ENCODE data around the gene CFAP74.
"Not testable (repeated sequence)": the region's sequence is repeated elsewhere in the genome, so short reads cannot be mapped to it uniquely, and the experiment has no call there.

Gene CFAP74

DNA sequence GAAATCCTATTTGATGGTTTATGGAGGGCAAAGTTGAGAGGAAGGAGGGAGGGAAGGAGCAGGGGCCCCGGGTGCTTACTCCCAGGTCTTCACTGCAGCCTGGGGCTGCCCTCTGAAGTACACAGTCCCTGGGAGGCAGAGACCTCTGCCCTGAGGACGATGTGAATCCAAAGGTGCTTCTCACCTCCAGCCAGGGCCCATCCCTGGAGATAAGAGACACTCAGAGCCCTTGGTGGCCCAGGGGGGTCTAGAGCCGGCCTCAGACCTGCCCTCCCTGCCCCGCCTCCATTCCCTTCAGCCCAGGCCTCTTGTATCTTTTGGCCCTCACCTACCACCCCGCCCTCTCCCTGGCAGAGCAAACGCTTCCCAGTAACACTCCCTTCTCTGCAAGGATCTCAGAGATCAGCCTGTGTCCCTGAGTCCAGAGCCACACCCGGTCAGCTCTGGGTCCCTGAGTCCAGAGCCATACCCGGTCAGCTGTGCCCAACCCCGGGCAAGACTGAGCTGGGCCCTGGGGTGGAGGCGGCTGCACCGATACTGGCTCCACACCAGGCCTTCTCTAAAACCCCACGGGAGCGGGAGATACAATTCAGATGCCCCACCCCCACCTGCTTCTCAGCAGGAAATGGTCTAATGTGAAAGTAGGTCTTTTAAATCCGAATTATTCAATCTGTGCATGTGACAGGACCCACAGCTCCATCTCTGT is 109.1 kb downstream of the CFAP74 start:
- DNase-seq (ENCODE audit: low read depth), result no peak

DNA sequence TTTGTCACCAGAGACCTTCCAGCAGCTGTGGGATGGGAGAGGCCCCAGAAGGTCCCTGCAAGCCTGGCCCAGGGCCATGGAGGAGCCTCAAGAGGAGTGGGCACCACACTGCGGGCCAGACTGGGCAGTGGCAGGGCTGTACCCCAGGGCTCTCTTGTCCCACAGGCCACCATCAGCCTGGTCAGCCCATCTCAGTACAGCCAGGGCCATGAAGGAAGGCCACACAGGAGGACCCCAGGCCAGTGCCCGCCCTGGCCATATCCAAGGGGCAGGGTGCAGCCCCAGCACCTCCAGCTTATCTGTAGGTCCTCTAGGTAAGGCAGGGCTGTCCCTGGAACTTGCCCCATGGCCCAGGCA is 109.6 kb downstream of the CFAP74 start:
- no peak for DNase-seq (ENCODE audit: low read depth)

DNA sequence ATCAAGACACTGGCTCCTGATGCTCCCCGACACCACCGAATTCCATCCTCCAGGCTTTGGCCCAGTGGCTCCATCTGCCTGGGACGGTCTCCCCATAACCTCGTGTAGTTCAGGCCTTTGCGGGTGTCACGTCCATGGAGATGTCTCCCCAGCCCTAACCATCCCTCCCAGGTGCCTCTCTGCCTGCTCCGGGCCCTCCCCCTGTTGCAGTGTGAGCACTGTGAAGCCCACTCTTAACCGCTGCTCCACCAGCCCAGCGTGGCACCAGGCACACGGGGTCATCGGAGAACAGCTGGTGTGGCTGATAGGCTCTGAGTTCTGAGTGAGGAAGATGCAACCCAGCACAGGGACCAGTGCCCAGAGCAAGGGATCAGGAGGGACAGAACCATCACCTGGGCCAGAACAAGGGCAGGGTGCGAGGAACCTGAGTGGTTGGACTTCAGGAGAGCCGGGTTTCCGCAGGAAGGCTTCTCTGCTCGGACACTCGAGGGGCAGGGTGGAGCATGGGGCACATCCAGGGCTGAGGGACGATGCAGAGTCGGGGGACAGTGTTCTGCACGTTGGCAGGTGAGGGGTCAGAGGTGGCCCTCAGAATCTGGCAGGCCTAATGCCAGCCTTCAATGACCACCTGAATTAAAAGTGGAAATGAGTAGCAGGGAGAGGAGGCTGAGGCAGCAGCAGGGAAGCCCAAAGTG is 110.1 kb downstream of the CFAP74 start:
- no peak for DNase-seq (ENCODE audit: low read depth)

DNA sequence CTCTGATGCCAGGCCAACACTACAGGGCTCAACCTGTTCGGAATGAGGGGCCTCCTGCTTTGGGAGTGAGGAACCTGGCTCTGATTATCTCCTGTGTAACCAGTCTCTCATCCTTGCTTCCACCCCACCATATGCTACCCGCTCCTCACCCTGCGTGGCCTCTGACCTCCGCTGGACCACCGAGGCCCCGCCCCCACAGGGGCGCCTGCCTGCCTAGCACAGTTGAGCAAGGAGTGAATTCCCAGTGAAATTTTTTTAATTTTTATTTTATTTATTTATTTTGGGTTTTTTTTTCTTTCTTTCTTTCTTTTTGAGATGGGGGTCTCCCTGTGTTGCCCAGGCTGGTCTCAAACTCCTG is 110.8 kb downstream of the CFAP74 start:
- DNase-seq (ENCODE audit: low read depth), result no peak

DNA sequence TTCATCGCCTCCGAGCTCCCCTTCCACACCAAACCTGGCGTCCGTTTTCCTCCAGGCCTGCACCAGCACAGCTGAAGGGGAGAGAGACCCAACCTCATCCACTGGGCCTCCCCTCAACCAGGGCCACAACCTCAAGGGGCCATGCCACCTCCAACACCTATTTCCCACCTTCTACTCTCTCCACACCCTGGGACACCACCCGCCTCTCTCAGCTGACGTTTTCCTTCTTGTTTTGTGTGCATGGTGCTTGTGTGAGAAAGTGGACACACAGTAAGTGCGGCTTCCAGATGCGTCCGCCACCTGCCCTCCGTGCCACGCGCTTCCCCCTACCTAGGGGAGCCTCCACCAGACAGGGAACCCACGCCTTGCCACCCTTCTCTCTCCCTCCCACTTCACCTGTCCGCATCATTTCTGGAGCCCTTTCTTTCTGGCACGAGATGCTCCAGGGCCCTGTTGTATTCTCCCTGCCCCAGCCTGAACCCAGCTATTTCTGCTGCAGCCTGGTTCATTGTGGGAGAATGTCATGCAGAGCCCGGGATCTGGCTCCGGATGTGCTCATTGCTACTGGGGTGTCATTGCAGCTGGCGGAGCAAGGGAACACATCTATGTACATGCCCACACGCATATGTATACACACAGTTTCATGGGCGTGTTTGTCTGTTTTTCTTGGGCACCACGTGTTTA is 111.4 kb downstream of the CFAP74 start:
- no peak for DNase-seq (ENCODE audit: low read depth)

DNA sequence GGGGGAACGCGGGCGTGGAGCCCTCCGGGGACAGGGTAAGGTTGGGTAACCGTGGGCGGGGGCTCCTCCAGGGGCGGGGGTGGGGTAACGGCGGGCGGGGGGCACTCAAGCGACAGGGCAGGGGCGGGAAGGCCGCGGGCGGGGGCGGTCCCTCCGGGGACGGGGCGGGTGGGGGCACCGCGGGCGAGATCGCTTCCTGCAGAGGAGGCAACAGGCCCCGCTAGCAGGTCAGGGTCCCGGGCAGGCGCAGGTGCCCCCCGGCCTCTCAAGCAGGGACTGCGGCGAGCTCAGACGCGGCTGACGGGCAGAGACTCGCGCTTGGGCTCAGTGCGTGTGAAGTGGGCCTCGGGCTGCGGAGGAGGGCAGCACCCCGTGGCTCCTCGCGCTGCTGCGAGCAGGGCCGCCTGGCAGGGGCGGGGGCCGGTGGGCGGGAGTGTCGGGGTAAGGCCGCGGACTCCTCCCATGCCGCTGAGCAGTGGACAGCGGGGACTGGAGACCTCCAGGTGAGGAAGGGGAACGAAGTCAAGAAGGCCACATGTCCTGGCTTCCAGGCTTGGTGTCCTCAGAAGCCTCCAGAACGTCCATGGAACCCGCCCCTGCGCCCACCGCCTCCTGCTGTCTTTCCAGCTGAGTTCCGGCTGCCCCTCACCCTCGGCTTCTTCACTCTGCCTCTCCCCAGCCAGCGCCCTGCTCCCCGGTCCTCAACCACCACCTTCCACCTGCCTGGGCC is 112.1 kb downstream of the CFAP74 start:
- DNase-seq (ENCODE audit: low read depth), result peak; percentile 69

DNA sequence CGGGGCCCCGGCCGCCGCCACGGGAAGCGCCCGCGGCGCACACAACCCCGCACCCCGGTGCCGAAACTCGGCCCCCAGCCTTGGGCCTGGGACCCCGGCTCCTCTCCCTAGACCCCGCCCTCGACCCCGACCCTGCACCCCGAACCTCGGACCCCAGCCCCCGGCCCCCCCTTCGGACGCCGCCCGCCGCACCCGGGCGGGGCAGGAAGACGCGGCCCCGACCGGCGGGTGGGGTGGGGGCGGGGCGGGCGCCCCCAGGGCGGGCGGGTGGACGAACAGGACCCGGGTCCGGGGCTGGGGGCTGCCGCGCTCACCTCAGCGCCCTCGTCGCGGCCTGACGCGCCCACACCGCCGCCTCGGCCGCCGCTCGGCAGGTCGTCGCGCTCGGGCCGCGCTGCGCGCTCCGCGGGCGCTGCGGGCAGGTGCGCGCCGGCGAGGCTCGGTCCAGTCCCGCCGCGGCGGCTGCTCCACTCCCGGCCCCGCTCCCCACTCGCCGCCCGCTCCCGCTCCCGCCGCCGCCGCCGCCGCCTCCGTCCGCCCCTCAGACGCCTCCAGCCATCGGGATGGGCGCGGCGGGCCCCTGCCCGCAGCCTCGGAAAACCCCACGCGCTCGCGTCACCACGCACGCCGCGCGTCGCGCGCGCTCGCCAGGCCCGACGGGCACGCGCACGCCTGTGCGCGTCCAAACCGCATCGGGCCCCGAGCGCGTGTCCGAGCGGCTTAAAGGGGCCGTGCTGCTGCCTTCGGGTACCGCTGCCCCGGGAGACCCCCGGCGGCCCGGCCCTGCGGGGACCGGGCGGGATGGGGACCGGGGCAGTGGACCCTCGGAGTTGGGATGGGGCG is 112.9 kb downstream of the CFAP74 start, which contains the start of gene GNB1:
Gene GNB1 (minus strand): TSS at position 582 of the 843 bp plus-strand sequence. CDS start 65,634 bp downstream, outside the sequence.
- peak; percentile 86 for DNase-seq (ENCODE audit: low read depth)

DNA sequence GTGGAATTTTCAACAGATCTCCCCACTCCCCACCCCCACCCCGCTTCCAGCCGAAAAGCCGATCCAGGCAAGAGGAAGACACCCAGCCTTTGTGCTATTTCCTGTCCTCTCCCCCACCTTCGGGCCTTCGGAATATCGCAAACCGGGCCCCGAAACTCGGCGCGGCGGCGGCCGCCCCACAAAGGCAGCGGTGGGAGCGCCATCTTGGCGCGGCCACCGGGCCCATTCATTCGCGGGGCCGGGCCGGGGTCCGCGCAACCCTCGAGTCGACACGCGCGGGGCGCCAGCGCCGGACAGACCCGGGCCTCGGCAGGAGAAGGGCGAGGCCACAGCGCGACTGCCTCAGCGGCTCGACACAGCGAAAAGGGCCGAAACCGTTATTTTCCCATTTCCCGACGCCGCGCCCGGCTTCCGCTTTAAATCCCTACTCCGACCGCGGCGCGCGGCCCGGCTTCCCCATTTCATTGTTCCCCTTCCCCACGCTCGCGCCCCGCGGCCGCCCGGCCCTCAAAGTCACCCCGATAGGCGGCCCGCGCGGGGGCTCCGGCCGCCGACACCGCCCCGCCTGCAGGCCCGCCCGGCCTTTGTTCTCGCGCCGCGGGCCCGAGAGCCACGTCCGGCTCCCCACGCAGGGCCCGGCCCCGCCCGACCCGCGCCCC is 113.6 kb downstream of the CFAP74 start:
- DNase-seq (ENCODE audit: low read depth), result peak; percentile 31

DNA sequence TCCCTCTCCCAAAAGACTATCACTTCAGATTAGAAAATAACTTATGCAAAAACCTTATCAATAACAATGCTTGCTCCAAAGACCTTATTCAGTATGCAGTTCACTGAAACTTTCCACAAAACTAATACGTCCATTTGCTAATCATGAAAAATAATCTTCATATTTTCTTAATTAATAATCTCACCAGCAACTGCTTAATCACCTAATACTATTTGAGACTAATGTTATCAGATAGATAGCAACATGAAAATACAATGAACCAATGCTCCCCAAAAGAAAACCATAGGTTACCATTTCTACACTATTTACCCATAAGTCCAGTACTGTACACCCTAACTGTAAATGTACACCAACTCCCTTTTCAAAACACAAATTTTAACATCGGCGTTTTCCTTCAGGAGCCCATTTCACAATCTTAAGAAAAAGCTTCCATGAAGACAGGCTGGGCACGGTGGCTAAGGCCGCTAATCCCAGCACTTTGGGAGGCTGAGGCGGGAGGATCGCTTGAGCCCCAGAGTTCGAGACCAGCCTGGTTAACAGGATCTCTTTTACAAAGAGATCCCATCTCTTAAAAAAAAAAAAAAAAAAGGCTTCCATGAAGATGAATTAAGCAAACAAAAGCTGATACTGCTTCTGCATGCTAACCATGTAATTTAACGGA is 114.4 kb downstream of the CFAP74 start:
- DNase-seq (ENCODE audit: low read depth), result no peak

DNA sequence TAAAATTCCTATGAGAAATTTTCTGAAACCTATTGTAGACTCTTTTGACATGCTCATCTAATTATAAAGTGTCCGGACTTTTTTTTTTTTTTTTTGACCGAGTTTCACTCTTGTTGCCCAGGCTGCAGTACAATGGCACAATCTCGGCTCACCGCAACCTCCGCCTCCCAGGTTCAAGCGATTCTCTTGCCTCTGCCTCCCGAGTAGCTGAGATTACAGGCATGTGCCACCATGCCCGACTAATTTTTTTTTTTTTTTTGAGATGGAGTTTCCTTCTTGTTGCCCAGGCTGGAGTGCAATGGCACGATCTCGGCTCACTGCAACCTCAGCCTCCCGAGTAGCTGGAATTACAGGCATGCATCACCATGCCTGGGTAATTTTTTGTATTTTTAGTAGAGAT is 119.7 kb downstream of the CFAP74 start:
- DNase-seq (ENCODE audit: low read depth), result not testable (repeated sequence)

DNA sequence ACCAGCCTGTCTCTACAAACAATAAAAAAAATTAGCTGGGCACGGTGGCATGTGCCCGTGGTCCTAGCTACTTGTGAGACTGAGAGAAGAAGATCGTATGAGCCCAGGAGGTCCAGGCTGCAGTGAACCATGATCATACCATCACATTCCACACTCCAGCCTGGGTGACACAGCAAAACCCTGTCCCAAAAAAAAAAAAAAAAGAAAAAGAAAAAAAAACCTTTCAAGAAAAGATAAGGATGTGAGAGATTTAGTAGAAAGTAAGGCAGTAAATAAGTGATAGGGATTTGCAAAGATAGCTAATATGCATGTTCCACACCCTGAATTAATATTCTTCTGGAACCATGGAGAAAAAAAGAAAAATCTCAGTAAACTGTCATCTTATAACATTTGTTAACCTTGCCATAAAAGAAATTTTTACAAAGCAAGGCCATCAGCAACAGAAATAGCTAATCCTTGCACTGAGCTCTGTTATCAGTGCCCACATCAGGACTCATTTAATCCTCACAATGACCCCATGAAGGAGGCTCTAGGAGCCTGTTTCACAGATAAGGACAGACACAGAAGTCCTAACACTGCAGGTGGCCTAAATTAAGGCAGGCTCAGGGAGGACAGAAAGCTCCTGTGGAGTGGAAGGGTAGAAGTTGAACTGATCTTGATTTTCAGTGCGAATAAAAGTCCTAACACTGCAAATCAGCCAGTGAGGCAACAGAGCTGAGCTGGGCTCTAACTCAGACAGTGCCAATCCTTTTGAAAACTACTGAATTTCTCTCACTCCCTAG is 120.3 kb downstream of the CFAP74 start:
- DNase-seq (ENCODE audit: low read depth), result no peak

DNA sequence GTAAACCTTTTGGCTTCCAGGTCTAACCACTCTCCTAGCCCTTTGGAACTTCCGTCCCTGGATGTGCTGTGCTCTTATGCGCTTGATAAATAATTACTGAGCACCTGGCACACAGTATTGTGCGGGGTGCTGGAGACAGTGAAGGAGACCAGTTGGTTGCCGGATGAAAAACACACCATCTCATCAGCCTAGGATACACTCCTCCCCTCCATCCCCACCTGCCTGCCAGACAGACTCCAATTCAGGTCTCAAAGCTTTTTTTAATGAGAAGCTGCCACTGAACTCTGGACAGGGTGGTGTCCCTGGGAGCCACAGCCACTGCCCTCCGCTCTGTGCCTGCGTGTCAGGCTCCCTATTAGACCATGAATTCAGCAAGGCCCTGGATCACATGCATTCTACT is 121.9 kb downstream of the CFAP74 start:
- DNase-seq (ENCODE audit: low read depth), result no peak

DNA sequence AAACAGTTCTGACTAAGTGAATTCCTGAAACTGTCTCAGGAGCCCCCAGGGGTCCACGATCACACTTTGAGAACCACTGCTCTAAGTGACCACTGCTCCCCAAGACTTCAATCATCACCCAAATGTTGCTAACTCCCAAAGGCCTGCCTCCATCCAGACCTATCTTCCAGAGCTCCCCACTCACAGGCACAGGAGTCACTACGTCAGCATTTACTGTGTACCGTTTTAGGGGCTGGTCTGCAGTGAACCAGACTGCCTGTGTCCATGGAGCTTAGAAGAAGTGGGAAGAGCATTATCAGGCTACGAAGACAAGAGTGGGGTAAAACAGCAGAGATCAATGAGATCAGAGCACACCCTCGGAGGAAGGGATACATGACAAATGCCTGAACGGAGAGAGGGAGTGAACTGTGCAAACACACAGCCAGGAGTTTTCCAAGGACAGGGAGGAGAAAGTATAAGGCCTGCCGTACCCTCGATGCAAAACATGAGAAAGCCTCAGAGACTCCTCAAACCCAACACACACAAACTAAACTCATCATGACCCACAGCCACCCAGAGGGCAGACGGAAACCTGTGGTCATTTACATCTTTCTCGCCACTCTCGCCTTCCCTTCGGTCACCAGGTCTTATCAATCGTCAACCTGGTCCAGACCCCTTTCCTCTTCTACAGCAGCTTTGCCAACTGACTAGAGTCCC is 122.8 kb downstream of the CFAP74 start:
- DNase-seq (ENCODE audit: low read depth), result no peak

DNA sequence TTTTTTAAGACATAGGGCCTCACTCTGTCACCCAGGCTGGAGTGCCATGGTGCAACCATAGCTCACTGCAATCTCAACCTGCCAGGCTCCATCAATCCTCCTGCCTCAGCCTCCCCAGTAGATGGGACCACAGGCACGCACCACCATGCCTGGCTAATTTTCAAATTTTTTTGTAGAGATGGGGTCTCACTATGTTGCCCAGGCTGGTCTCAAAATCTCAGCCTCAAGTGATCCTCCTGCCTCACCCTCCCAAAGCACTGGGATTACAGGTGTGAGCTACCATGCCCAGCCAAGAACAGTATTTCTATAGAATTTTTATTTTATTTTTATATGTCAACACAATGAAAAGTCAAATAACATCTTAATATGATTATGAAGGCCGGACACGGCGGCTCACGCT is 123.6 kb downstream of the CFAP74 start:
- DNase-seq (ENCODE audit: low read depth), result no peak

DNA sequence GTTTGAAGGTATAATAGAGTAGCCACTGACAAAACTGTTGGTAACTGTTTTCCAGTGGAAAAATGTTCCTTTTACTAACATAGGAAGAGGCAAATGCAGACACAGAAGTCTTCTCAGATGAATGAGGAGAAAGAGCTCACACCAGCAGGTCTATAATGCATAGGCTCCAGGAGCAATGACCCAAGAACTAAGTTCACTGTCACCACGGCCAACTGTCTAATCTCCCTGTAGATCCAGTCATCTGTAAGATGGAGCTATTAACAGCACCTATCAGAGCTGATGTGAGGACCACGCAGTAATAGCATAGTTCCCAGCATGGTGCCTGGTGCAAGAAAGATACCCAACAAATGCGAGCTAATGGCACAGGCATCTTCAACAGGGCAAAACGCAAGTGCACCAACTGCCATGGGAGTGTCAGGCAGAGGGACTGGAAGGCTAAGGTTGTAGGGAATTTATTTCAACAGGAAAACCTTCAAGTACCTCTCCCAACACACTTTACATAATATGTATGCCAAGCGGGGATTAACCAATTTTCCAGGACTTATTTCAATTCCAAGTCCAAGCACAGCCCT is 125.6 kb downstream of the CFAP74 start:
- DNase-seq (ENCODE audit: low read depth), result no peak

DNA sequence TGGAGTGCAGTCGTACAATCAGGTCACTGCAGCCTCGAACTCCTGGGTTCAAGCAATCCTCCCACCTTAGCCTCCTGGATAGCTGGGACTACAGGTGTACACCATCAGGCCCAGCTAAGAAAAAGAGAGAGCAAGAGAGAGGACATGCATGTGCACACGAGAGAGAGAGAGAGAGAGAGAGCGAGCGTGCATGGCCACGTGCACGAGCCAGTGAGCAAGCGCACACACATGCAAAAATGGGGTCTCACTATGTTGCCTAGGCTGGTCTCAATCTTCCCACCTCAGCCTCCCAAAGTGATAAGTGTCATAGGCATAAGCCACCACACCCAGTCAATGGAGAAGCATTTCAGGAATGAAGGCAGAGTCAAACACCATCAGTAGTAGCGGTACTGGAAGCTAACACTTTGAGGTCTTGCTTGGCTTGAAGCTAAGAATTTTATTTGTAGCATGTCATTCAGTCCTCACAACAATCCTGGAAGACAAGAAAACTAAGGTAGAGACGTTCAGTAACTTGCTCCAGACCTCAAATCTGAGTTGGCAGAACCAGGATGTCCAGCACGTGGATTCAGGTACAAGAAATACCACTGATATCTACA is 127.2 kb downstream of the CFAP74 start:
- DNase-seq (ENCODE audit: low read depth), result no peak

DNA sequence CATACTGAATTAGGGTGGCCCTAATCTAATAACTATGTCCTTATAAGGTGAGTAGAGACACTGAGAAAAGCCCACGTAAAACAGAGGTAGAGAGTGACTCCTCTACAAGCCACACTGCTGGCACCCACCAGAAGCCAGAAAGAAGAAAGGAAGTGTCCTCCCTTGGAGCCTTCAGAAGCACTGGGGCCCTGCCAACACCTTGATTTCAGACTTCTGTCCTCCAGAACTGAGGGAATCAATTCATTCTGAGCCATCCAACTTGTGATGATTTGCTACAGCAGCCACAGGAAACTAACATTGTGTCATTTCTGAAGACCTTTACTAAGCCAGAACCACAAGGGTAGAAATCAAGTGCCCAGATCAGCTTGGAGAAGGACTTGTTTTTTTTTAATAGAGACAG is 127.7 kb downstream of the CFAP74 start:
- no peak for DNase-seq (ENCODE audit: low read depth)

DNA sequence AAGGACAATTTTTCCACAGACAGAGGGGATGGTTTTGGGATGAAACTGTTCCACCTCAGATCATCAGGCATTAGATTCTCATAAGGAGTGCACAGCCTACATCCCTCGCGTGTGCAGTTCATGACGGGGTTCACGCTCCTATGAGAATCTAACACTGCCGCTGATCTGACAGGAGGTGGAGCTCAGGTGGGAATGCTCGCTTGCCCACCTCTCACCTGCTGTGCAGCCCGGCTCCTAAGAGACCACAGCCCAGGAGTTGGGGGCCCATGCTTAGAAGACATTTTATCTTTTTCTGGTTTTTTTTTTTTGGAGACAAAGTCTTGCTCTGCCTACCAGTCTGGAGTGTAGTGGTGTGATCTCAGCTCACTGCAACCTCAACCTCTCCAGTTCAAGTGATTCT is 128.7 kb downstream of the CFAP74 start:
- no peak for DNase-seq (ENCODE audit: low read depth)

Data from stimulated activated CD8-positive, alpha-beta memory T cell treated with anti-CD3 and anti-CD28 coated beads, Interleukin-12 subunit alpha, Interleukin-12 subunit beta, amount 100 ng/mL, for 4 hours (primary cell).